Karpas-422 (cell line): ENCODE data around the gene ASB3. TPM values are rescaled to one million over a fixed set of nuclear protein-coding genes. Genes with fewer than 3 reads are reported as not detected.

Source experiments
- DNase-seq: peaks from one replicate; pipeline ENCODE4 v3.0.0-alpha.2; 2015
- H2AFZ ChIP-seq: fragments of 200-600 bp; sonication (generic); 2 replicates; pipeline ENCODE4 v1.6.1; 2014; ENCODE audit warnings: antibody characterized with exemption, low read length, mixed read lengths
- H3K27ac ChIP-seq: fragments of 200-600 bp; sonication (generic); 2 replicates; pipeline ENCODE4 v1.5.1; 2014; ENCODE audit warnings: mild to moderate bottlenecking, low read length, moderate library complexity
- H3K27me3 ChIP-seq: fragments of 200-600 bp; sonication (generic); 2 replicates; pipeline ENCODE4 v1.6.1; 2014; ENCODE audit warnings: low read length, mixed read lengths
- H3K36me3 ChIP-seq: fragments of 200-600 bp; sonication (generic); 2 replicates; pipeline ENCODE4 v1.6.1; 2014; ENCODE audit warnings: low read length, mixed read lengths; ENCODE audit not compliant: insufficient read depth
- H3K4me1 ChIP-seq: fragments of 200-600 bp; sonication (generic); 2 replicates; pipeline ENCODE4 v1.6.1; 2014; ENCODE audit warnings: mild to moderate bottlenecking, low read length, mixed read lengths
- H3K4me2 ChIP-seq: fragments of 200-600 bp; sonication (generic); 2 replicates; pipeline ENCODE4 v1.6.1; 2014; ENCODE audit warnings: low read length, low read depth, mild to moderate bottlenecking; ENCODE audit not compliant: poor library complexity, severe bottlenecking
- H3K4me3 ChIP-seq: fragments of 200-600 bp; sonication (generic); 2 replicates; pipeline ENCODE4 v1.5.1; 2014; ENCODE audit warnings: mild to moderate bottlenecking, antibody characterized with exemption, low read length, mixed read lengths
- H3K79me2 ChIP-seq: fragments of 200-600 bp; sonication (generic); 2 replicates; pipeline ENCODE4 v1.6.1; 2014; ENCODE audit warnings: mild to moderate bottlenecking, low read length, mixed read lengths
- H3K9ac ChIP-seq: fragments of 200-600 bp; sonication (generic); 2 replicates; pipeline ENCODE4 v1.6.0; 2014; ENCODE audit warnings: low read length
- H3K9me2 ChIP-seq: fragments of 200-600 bp; sonication (generic), shearing (Covaris generic); replicated peaks from 2 replicates; pipeline ENCODE4 v1.6.0; 2014; ENCODE audit warnings: mild to moderate bottlenecking, low read length, moderate library complexity; ENCODE audit not compliant: insufficient read depth
- H3K9me3 ChIP-seq: fragments of 300-700, 200-600 bp; sonication (generic); 2 replicates; pipeline ENCODE4 v1.6.1; 2014; ENCODE audit warnings: low read length, mixed read lengths
- H4K20me1 ChIP-seq: fragments of 200-600 bp; sonication (generic); 2 replicates; pipeline ENCODE4 v1.6.1; 2014; ENCODE audit warnings: mild to moderate bottlenecking, antibody characterized with exemption, low read length, low read depth; ENCODE audit not compliant: insufficient read depth
- total RNA-seq: library from RNA; depleted of rRNA; stranded (reverse); fragments of >200 nt; shearing (Covaris generic); gene quantifications from 2 replicates; pipeline ENCODE4 v1.2.3, GENCODE V29; 2014; ENCODE audit warnings: low replicate concordance

The ASB3 gene
- total RNA-seq, 1 experiment from 2014 or later = 39.8 TPM

- H3K36me3 ChIP-seq = peaks cover 45% of the 10 kb centered on the region
- H3K9me2 ChIP-seq = no peaks in the 10 kb centered on the region
- H3K9me3 ChIP-seq = no peaks in the 10 kb centered on the region
- no peak for DNase-seq
- no peaks in the 10 kb centered on the region for H3K4me1 ChIP-seq
- no peaks in the 10 kb centered on the region for H4K20me1 ChIP-seq
- H3K9ac ChIP-seq = no peak overlapping the region
- H3K4me3 ChIP-seq = no peak overlapping the region
- no peak overlapping the region for H3K4me2 ChIP-seq
- H2AFZ ChIP-seq = no peak overlapping the region
- no peak overlapping the region for H3K27ac ChIP-seq
- H3K27me3 ChIP-seq = no peaks in the 10 kb centered on the region
- no peaks in the 10 kb centered on the region; the same call in 1 of the 2 replicates for H3K79me2 ChIP-seq
Observed at GRCh38 chr2:53802617-53803151, 15.9 kb upstream of the ASB3 start.

- peaks cover 50% of the 10 kb centered on the region for H3K36me3 ChIP-seq
- no peak overlapping the region for H3K9ac ChIP-seq
- no peak overlapping the region for H3K27ac ChIP-seq
- no peaks in the 10 kb centered on the region for H4K20me1 ChIP-seq
- no peaks in the 10 kb centered on the region for H3K4me1 ChIP-seq
- H3K4me3 ChIP-seq = no peak overlapping the region
- no peak overlapping the region for H3K4me2 ChIP-seq
- H2AFZ ChIP-seq = no peak overlapping the region
- no peaks in the 10 kb centered on the region for H3K27me3 ChIP-seq
- no peaks in the 10 kb centered on the region; the same call in 1 of the 2 replicates for H3K79me2 ChIP-seq
- H3K9me2 ChIP-seq = no peaks in the 10 kb centered on the region
- H3K9me3 ChIP-seq = no peaks in the 10 kb centered on the region
- no peak for DNase-seq
Observed at GRCh38 chr2:53801547-53801946, 14.8 kb upstream of the ASB3 start.

- H3K9ac ChIP-seq = no peak overlapping the region
- H3K27me3 ChIP-seq = no peaks in the 10 kb centered on the region
- H3K9me2 ChIP-seq = no peaks in the 10 kb centered on the region
- no peak for DNase-seq
- no peak overlapping the region for H3K4me2 ChIP-seq
- no peak overlapping the region for H3K4me3 ChIP-seq
- no peaks in the 10 kb centered on the region for H3K9me3 ChIP-seq
- H2AFZ ChIP-seq = no peak overlapping the region
- peaks cover 58% of the 10 kb centered on the region for H3K79me2 ChIP-seq
- no peaks in the 10 kb centered on the region for H4K20me1 ChIP-seq
- H3K36me3 ChIP-seq = peaks cover 27% of the 10 kb centered on the region
- peaks cover 12% of the 10 kb centered on the region for H3K4me1 ChIP-seq
- no peak overlapping the region for H3K27ac ChIP-seq
Observed at GRCh38 chr2:53793821-53794220, 7.1 kb upstream of the ASB3 start.

- H3K4me3 ChIP-seq = no peak overlapping the region
- H3K4me2 ChIP-seq = no peak overlapping the region
- no peaks in the 10 kb centered on the region for H3K27me3 ChIP-seq
- peaks cover 64% of the 10 kb centered on the region for H3K79me2 ChIP-seq
- H3K9ac ChIP-seq = no peak overlapping the region
- no peak overlapping the region for H2AFZ ChIP-seq
- no peaks in the 10 kb centered on the region for H3K9me2 ChIP-seq
- H3K36me3 ChIP-seq = peaks cover 24% of the 10 kb centered on the region; the same call in 1 of the 2 replicates
- no peaks in the 10 kb centered on the region for H4K20me1 ChIP-seq
- H3K27ac ChIP-seq = no peak overlapping the region
- DNase-seq = no peak
- H3K4me1 ChIP-seq = peaks cover 18% of the 10 kb centered on the region
- no peaks in the 10 kb centered on the region for H3K9me3 ChIP-seq
Observed at GRCh38 chr2:53793261-53793660, 6.5 kb upstream of the ASB3 start.

GRCh38 chr2:53787614-53788289 lies 999 bp upstream of the ASB3 start:
- Histone ChIP-seq H3K36me3 (peaks cover 1% of the 10 kb centered on the region; the same call in 1 of the 2 replicates), H3K27ac (peak overlapping the region; percentile 77), H3K4me1 (peaks cover 46% of the 10 kb centered on the region), H3K9me3 (no peaks in the 10 kb centered on the region), H3K4me2 (peak overlapping the region; percentile 90), H3K4me3 (peak overlapping the region; percentile 96), H3K9me2 (no peaks in the 10 kb centered on the region), H2AFZ (no peak overlapping the region; the same call in 1 of the 2 replicates), H3K79me2 (peaks cover 99% of the 10 kb centered on the region), H4K20me1 (peaks cover 8% of the 10 kb centered on the region; the same call in 1 of the 2 replicates), H3K9ac (peak overlapping the region; percentile 97), H3K27me3 (no peaks in the 10 kb centered on the region)
- peak; percentile 56 for DNase-seq

GRCh38 chr2:53786352-53786704 lies 425 bp downstream of the ASB3 start:
- Histone ChIP-seq H3K9me2 (no peaks in the 10 kb centered on the region), H3K9me3 (no peaks in the 10 kb centered on the region), H3K4me1 (peaks cover 46% of the 10 kb centered on the region), H2AFZ (peak overlapping the region; percentile 68; the same call in 1 of the 2 replicates), H3K79me2 (peaks cover 99% of the 10 kb centered on the region), H3K9ac (peak overlapping the region; percentile 97), H3K4me2 (peak overlapping the region; percentile 90), H4K20me1 (peaks cover 8% of the 10 kb centered on the region; the same call in 1 of the 2 replicates), H3K27ac (peak overlapping the region; percentile 77), H3K36me3 (peaks cover 16% of the 10 kb centered on the region), H3K4me3 (peak overlapping the region; percentile 96), H3K27me3 (no peaks in the 10 kb centered on the region)
- peak; percentile 71 for DNase-seq

- H2AFZ ChIP-seq = no peak overlapping the region
- H4K20me1 ChIP-seq = peaks cover 8% of the 10 kb centered on the region; the same call in 1 of the 2 replicates
- peaks cover 17% of the 10 kb centered on the region for H3K36me3 ChIP-seq
- peak overlapping the region; percentile 96 for H3K4me3 ChIP-seq
- no peaks in the 10 kb centered on the region for H3K27me3 ChIP-seq
- H3K4me1 ChIP-seq = peaks cover 39% of the 10 kb centered on the region
- H3K9ac ChIP-seq = peak overlapping the region; percentile 97
- no peaks in the 10 kb centered on the region for H3K9me3 ChIP-seq
- H3K9me2 ChIP-seq = no peaks in the 10 kb centered on the region
- DNase-seq = no peak
- H3K4me2 ChIP-seq = peak overlapping the region; percentile 90
- peak overlapping the region; percentile 77 for H3K27ac ChIP-seq
- H3K79me2 ChIP-seq = peaks cover 99% of the 10 kb centered on the region
Observed at GRCh38 chr2:53785366-53785765, 1.4 kb downstream of the ASB3 start.

GRCh38 chr2:53784436-53784835 lies 2.3 kb downstream of the ASB3 start:
- peak overlapping the region; percentile 97 for H3K9ac ChIP-seq
- no peak for DNase-seq

More at GRCh38 chr2:53784436-53784835, 2.3 kb downstream of the ASB3 start:
- H3K36me3 ChIP-seq = peaks cover 25% of the 10 kb centered on the region
- no peak overlapping the region for H3K27ac ChIP-seq
- peaks cover 8% of the 10 kb centered on the region; the same call in 1 of the 2 replicates for H4K20me1 ChIP-seq
- H3K79me2 ChIP-seq = peaks cover 99% of the 10 kb centered on the region
- H3K27me3 ChIP-seq = no peaks in the 10 kb centered on the region
- H3K9me3 ChIP-seq = no peaks in the 10 kb centered on the region
- H3K4me2 ChIP-seq = peak overlapping the region; percentile 90
- H2AFZ ChIP-seq = no peak overlapping the region
- H3K9me2 ChIP-seq = no peaks in the 10 kb centered on the region
- peaks cover 40% of the 10 kb centered on the region for H3K4me1 ChIP-seq
- H3K4me3 ChIP-seq = peak overlapping the region; percentile 96
